ENCODE data around the gene IL18R1. TPM values are rescaled to one million over a fixed set of nuclear protein-coding genes. Genes with fewer than 3 reads are reported as not detected.

IL18R1 gene
- polyA plus RNA-seq, 2 of the 4 experiments (the other 2 are of a cell fraction) = 0.87 to 2.6 TPM

- peaks cover 21% of the 10 kb centered on the region for H3K9me3 ChIP-seq
- POLR2A ChIA-PET = interaction anchor here (0.6 kb wide), 1 partner anchor 801 kb away, joined by 8 read pairs; no protein-coding TSS in a partner anchor
- FAIRE-seq (no peak), ATAC-seq (no peak), DNase-seq (ENCODE audit: low read depth in 1 of 2, low spot score in 1 of 2) (no peak)
- TF ChIP-seq FOSB (CRISPR knock-in tag; IDR thresholded peaks at IDR 0.05) (no peak), ESRRA (IDR thresholded peaks at IDR 0.05; ENCODE audit: borderline replicate concordance, low read length) (no peak), HOXA7 (CRISPR knock-in tag; IDR thresholded peaks at IDR 0.05) (no peak), MAFK (IDR thresholded peaks at IDR 0.05; ENCODE audit: partially characterized antibody) (no peak), HEYL (CRISPR knock-in tag; IDR thresholded peaks at IDR 0.05) (no peak), ZFP36 (IDR thresholded peaks at IDR 0.05; ENCODE audit: borderline replicate concordance, partially characterized antibody) (no peak), CHD4 (IDR thresholded peaks at IDR 0.05; ENCODE audit: borderline replicate concordance) (no peak), NPAS2 (CRISPR knock-in tag; IDR thresholded peaks at IDR 0.05; ENCODE audit: borderline replicate concordance) (no peak), CHD2 (IDR thresholded peaks at IDR 0.05; ENCODE audit: low read length, partially characterized antibody) (no peak), GATA3 (IDR thresholded peaks at IDR 0.05; ENCODE audit: borderline replicate concordance) (no peak), CBX8 (IDR thresholded peaks at IDR 0.05) (no peak), TFCP2L1 (CRISPR knock-in tag; IDR thresholded peaks at IDR 0.05) (no peak), TP53 (CRISPR knock-in tag; IDR thresholded peaks at IDR 0.05) (no peak), RNF2 (IDR thresholded peaks at IDR 0.05; ENCODE audit: borderline replicate concordance, low read depth) (no peak), JUNB (IDR thresholded peaks at IDR 0.05) (no peak), RCOR1 (IDR thresholded peaks at IDR 0.05; ENCODE audit: low read depth, low read length) (no peak), ZNF302 (CRISPR knock-in tag; IDR thresholded peaks at IDR 0.05) (no peak)
- no peak overlapping the region for H3K4me2 ChIP-seq
- H3K27ac ChIP-seq = no peak overlapping the region
- H3K4me3 ChIP-seq = no peak overlapping the region
- CTCF ChIA-PET = interaction anchor here (2.6 kb wide), 1 partner anchor 14 kb away, joined by 8 read pairs; the partner anchor contains the start of gene IL18R1
- 26% methylated on average over 1 of the region's 1 CpG for WGBS (ENCODE audit: missing lambda C conversion rate)
- H3K4me1 ChIP-seq = no peaks in the 10 kb centered on the region
Observed at GRCh38 chr2:102369866-102370265, 14.3 kb downstream of the IL18R1 start.

- no peak overlapping the region for H3K4me3 ChIP-seq
- TF ChIP-seq ZFP36 (IDR thresholded peaks at IDR 0.05; ENCODE audit: borderline replicate concordance, partially characterized antibody) (no peak), CBX8 (IDR thresholded peaks at IDR 0.05) (no peak), HDAC2 (IDR thresholded peaks at IDR 0.05) (no peak), EHF (CRISPR knock-in tag; IDR thresholded peaks at IDR 0.05) (no peak)
- no peaks in the 10 kb centered on the region for H3K9me3 ChIP-seq
- ChIA-PET CTCF (interaction anchor here (1.2 kb wide), 1 partner anchor 67 kb away, joined by 4 read pairs; no protein-coding TSS in a partner anchor), POLR2A (no interaction called here)
- no peak for ATAC-seq
- DNase-seq (ENCODE audit: low read depth in 1 of 2, low spot score in 1 of 2) = no peak
- no peak overlapping the region for H3K4me2 ChIP-seq
- no peak overlapping the region for H3K27ac ChIP-seq
- H3K4me1 ChIP-seq = no peaks in the 10 kb centered on the region
- no peak for FAIRE-seq
- WGBS (ENCODE audit: missing lambda C conversion rate) = 44% methylated on average over 1 of the region's 1 CpG
Observed at GRCh38 chr2:102376052-102376591, 20.5 kb downstream of the IL18R1 start.

GRCh38 chr2:102383722-102384121 is 28.1 kb downstream of the IL18R1 start:
- Histone ChIP-seq H3K9me3 (peaks cover 10% of the 10 kb centered on the region; the same call in 2 of the 3 replicates), H3K4me1 (no peaks in the 10 kb centered on the region), H3K27ac (no peak overlapping the region), H3K4me2 (no peak overlapping the region), H3K4me3 (no peak overlapping the region)
- FAIRE-seq (no peak), DNase-seq (ENCODE audit: low read depth in 1 of 2, low spot score in 1 of 2) (no peak), ATAC-seq (no peak)
- ChIA-PET POLR2A (no interaction called here), CTCF (interaction anchor here (1.1 kb wide), 1 partner anchor 11 kb away, joined by 3 read pairs; no protein-coding TSS in a partner anchor)
- TF ChIP-seq MAZ (IDR thresholded peaks at IDR 0.05; ENCODE audit: borderline replicate concordance, low read depth, low read length) = no peak

GRCh38 chr2:102385522-102385921 is 29.9 kb downstream of the IL18R1 start:
- no peak overlapping the region for H3K4me2 ChIP-seq
- WGBS (ENCODE audit: missing lambda C conversion rate) = 19% methylated on average over 1 of the region's 1 CpG
- FAIRE-seq (no peak), ATAC-seq (no peak), DNase-seq (ENCODE audit: low read depth in 1 of 2, low spot score in 1 of 2) (no peak)
- no peak overlapping the region for H3K27ac ChIP-seq
- no peaks in the 10 kb centered on the region for H3K4me1 ChIP-seq
- POLR2A ChIA-PET = no interaction called here
- TF ChIP-seq HOXA7 (CRISPR knock-in tag; IDR thresholded peaks at IDR 0.05) (no peak), RARB (CRISPR knock-in tag; IDR thresholded peaks at IDR 0.05) (no peak), CEBPB (IDR thresholded peaks at IDR 0.05) (no peak), FOSB (CRISPR knock-in tag; IDR thresholded peaks at IDR 0.05) (no peak), KDM1A (IDR thresholded peaks at IDR 0.05; ENCODE audit: low read depth) (no peak), RFX5 (IDR thresholded peaks at IDR 0.05) (no peak), ELK1 (IDR thresholded peaks at IDR 0.05; ENCODE audit: low read depth, low read length) (no peak), FOSL2 (IDR thresholded peaks at IDR 0.05) (no peak), FOSL2 (CRISPR knock-in tag; IDR thresholded peaks at IDR 0.05) (no peak)
- CTCF ChIA-PET = interaction anchor here (1.2 kb wide), 1 partner anchor 29 kb away, joined by 6 read pairs; no protein-coding TSS in a partner anchor
- H3K9me3 ChIP-seq = peaks cover 10% of the 10 kb centered on the region; the same call in 2 of the 3 replicates
- H3K4me3 ChIP-seq = no peak overlapping the region
